ENCODE data around the gene ABCC4. TPM values are rescaled to one million over a fixed set of nuclear protein-coding genes. Genes with fewer than 3 reads are reported as not detected.

The ABCC4 gene
- total RNA-seq, 1 experiment from 2014 or later, result 17.7 TPM

GRCh38 chr13:95243207-95243606 lies 58.0 kb downstream of the ABCC4 start:
- no TSS peak for BruUV-seq (replicated peaks)
- intact Hi-C loops (cut with micrococcal nuclease), result no loop called here
- peaks cover 5% of the 10 kb centered on the region; the same call in 1 of the 2 replicates for H4K20me1 ChIP-seq (ENCODE audit: low read length)
- no peaks in the 10 kb centered on the region for H3K9me2 ChIP-seq (replicated peaks; ENCODE audit: low read length)
- TF ChIP-seq EZH2phosphoT487 (IDR thresholded peaks at IDR 0.05; ENCODE audit: borderline replicate concordance, low read length) (no peak), EZH2 (IDR thresholded peaks at IDR 0.05; ENCODE audit: low read length, unreplicated experiment) (no peak), CTCF (conservative IDR thresholded peaks at IDR 0.05; ENCODE audit: low read depth, low read length) (no peak)
- H3F3A ChIP-seq (ENCODE audit: low read length, unreplicated experiment), result no peaks in the 10 kb centered on the region
- H3K4me1 ChIP-seq (ENCODE audit: insufficient read depth, low read length), result peaks cover 18% of the 10 kb centered on the region
- no peaks in the 10 kb centered on the region for H3K9me3 ChIP-seq (ENCODE audit: low read length)
- no peak overlapping the region for H3K4me2 ChIP-seq (ENCODE audit: low read length)
- H3K79me2 ChIP-seq (ENCODE audit: low read length), result no peaks in the 10 kb centered on the region
- DNase-seq (no peak), ATAC-seq (no peak)
- H3K27ac ChIP-seq (ENCODE audit: low read length), result no peak overlapping the region
- ChIA-PET CTCF (no interaction called here), POLR2A (ENCODE audit: unreplicated experiment) (no interaction called here)
- H3K4me3 ChIP-seq (ENCODE audit: low read length), result no peak overlapping the region
- no peak overlapping the region for H2AFZ ChIP-seq (ENCODE audit: low read length)
- no peak overlapping the region for H3K9ac ChIP-seq (ENCODE audit: low read length)
- no peaks in the 10 kb centered on the region for H3K27me3 ChIP-seq (ENCODE audit: low read length)
- H3K36me3 ChIP-seq (ENCODE audit: low read depth, low read length), result no peaks in the 10 kb centered on the region

- Histone ChIP-seq H3K4me2 (ENCODE audit: low read length) (no peak overlapping the region), H3K27me3 (ENCODE audit: low read length) (no peaks in the 10 kb centered on the region), H3K36me3 (ENCODE audit: low read depth, low read length) (no peaks in the 10 kb centered on the region), H4K20me1 (ENCODE audit: low read length) (peaks cover 5% of the 10 kb centered on the region; the same call in 1 of the 2 replicates), H3K9me2 (replicated peaks; ENCODE audit: low read length) (no peaks in the 10 kb centered on the region), H3K27ac (ENCODE audit: low read length) (no peak overlapping the region), H3F3A (ENCODE audit: low read length, unreplicated experiment) (no peaks in the 10 kb centered on the region), H3K4me3 (ENCODE audit: low read length) (no peak overlapping the region), H3K79me2 (ENCODE audit: low read length) (no peaks in the 10 kb centered on the region), H3K9ac (ENCODE audit: low read length) (no peak overlapping the region), H2AFZ (ENCODE audit: low read length) (no peak overlapping the region), H3K9me3 (ENCODE audit: low read length) (no peaks in the 10 kb centered on the region), H3K4me1 (ENCODE audit: insufficient read depth, low read length) (peaks cover 6% of the 10 kb centered on the region)
- POLR2A ChIA-PET (ENCODE audit: unreplicated experiment), result no interaction called here
- BruUV-seq (replicated peaks), result no TSS peak
- TF ChIP-seq EZH2 (IDR thresholded peaks at IDR 0.05; ENCODE audit: low read length, unreplicated experiment) (no peak), CTCF (conservative IDR thresholded peaks at IDR 0.05; ENCODE audit: low read depth, low read length) (no peak), EZH2phosphoT487 (IDR thresholded peaks at IDR 0.05; ENCODE audit: borderline replicate concordance, low read length) (no peak)
- CTCF ChIA-PET, result no interaction called here
- intact Hi-C loops (cut with micrococcal nuclease), result no loop called here
- no peak for DNase-seq
- ATAC-seq, result no peak
Observed at GRCh38 chr13:95241321-95241720, 59.9 kb downstream of the ABCC4 start.

GRCh38 chr13:95239283-95239682 lies 62.0 kb downstream of the ABCC4 start:
- DNase-seq, result no peak
- intact Hi-C loops (cut with micrococcal nuclease), result no loop called here
- no peak overlapping the region for H3K27ac ChIP-seq (ENCODE audit: low read length)
- no peak overlapping the region for H3K4me2 ChIP-seq (ENCODE audit: low read length)
- no peaks in the 10 kb centered on the region for H3F3A ChIP-seq (ENCODE audit: low read length, unreplicated experiment)
- ChIA-PET POLR2A (ENCODE audit: unreplicated experiment) (no interaction called here), CTCF (no interaction called here)
- H3K9me2 ChIP-seq (replicated peaks; ENCODE audit: low read length), result no peaks in the 10 kb centered on the region
- H3K4me3 ChIP-seq (ENCODE audit: low read length), result no peak overlapping the region
- H3K79me2 ChIP-seq (ENCODE audit: low read length), result no peaks in the 10 kb centered on the region
- ATAC-seq, result no peak; the same call in 1 of the 2 replicates
- H3K4me1 ChIP-seq (ENCODE audit: insufficient read depth, low read length), result no peaks in the 10 kb centered on the region
- H3K9me3 ChIP-seq (ENCODE audit: low read length), result no peaks in the 10 kb centered on the region
- no peaks in the 10 kb centered on the region for H3K36me3 ChIP-seq (ENCODE audit: low read depth, low read length)
- TF ChIP-seq EZH2 (IDR thresholded peaks at IDR 0.05; ENCODE audit: low read length, unreplicated experiment) (no peak), EZH2phosphoT487 (IDR thresholded peaks at IDR 0.05; ENCODE audit: borderline replicate concordance, low read length) (no peak), CTCF (conservative IDR thresholded peaks at IDR 0.05; ENCODE audit: low read depth, low read length) (no peak)
- BruUV-seq (replicated peaks), result no TSS peak
- H4K20me1 ChIP-seq (ENCODE audit: low read length), result no peaks in the 10 kb centered on the region
- no peak overlapping the region for H3K9ac ChIP-seq (ENCODE audit: low read length)
- H2AFZ ChIP-seq (ENCODE audit: low read length), result no peak overlapping the region
- H3K27me3 ChIP-seq (ENCODE audit: low read length), result no peaks in the 10 kb centered on the region

All from PC-3 (cell line).